ENCODE results near the gene PRKAR1B.

The PRKAR1B gene

GRCh38 chr7:607938-608337, 119.1 kb downstream of the PRKAR1B start:
- no peak for DNase-seq (ENCODE audit: low read depth in 2 of 2, low spot score in 1 of 2)

- no peak for DNase-seq (ENCODE audit: low read depth in 2 of 2, low spot score in 1 of 2)
Observed at GRCh38 chr7:605661-606450, 121.2 kb downstream of the PRKAR1B start.

GRCh38 chr7:604884-605531, 122.1 kb downstream of the PRKAR1B start:
- DNase-seq (ENCODE audit: low read depth in 2 of 2, low spot score in 1 of 2), result no peak

- peak; percentile 89 to 92 for DNase-seq (ENCODE audit: low read depth in 2 of 2, low spot score in 1 of 2)
Observed at GRCh38 chr7:604001-604883, 122.8 kb downstream of the PRKAR1B start.

- no peak for DNase-seq (ENCODE audit: low read depth in 2 of 2, low spot score in 1 of 2)
Observed at GRCh38 chr7:603152-603951, 123.7 kb downstream of the PRKAR1B start.

- DNase-seq (ENCODE audit: low read depth in 2 of 2, low spot score in 1 of 2), result no peak
Observed at GRCh38 chr7:602341-603141, 124.5 kb downstream of the PRKAR1B start.

GRCh38 chr7:601595-602340, 125.3 kb downstream of the PRKAR1B start:
- peak; percentile 50 to 62 for DNase-seq (ENCODE audit: low read depth in 2 of 2, low spot score in 1 of 2)

GRCh38 chr7:601036-601594, 126.0 kb downstream of the PRKAR1B start:
- DNase-seq (ENCODE audit: low read depth in 2 of 2, low spot score in 1 of 2), result no peak

GRCh38 chr7:600149-601035, 126.7 kb downstream of the PRKAR1B start:
- no peak for DNase-seq (ENCODE audit: low read depth in 2 of 2, low spot score in 1 of 2)

GRCh38 chr7:598899-599298, 128.2 kb downstream of the PRKAR1B start:
- DNase-seq (ENCODE audit: low read depth in 2 of 2, low spot score in 1 of 2), result no peak

- DNase-seq (ENCODE audit: low read depth in 2 of 2, low spot score in 1 of 2), result no peak
Observed at GRCh38 chr7:597348-598178, 129.5 kb downstream of the PRKAR1B start.

GRCh38 chr7:596819-597182, 130.3 kb downstream of the PRKAR1B start:
- no peak for DNase-seq (ENCODE audit: low read depth in 2 of 2, low spot score in 1 of 2)

- DNase-seq (ENCODE audit: low read depth in 2 of 2, low spot score in 1 of 2), result no peak
Observed at GRCh38 chr7:596071-596818, 130.8 kb downstream of the PRKAR1B start.

- no peak for DNase-seq (ENCODE audit: low read depth in 2 of 2, low spot score in 1 of 2)
Observed at GRCh38 chr7:595621-596010, 131.5 kb downstream of the PRKAR1B start.

GRCh38 chr7:594920-595620, 132.0 kb downstream of the PRKAR1B start:
- DNase-seq (ENCODE audit: low read depth in 2 of 2, low spot score in 1 of 2), result no peak
